ENCODE data around the gene SLC45A3. TPM values are rescaled to one million over a fixed set of nuclear protein-coding genes. Genes with fewer than 3 reads are reported as not detected.

Gene SLC45A3
- total RNA-seq, 1 experiment from 2014 or later = 3.0 TPM

DNA sequence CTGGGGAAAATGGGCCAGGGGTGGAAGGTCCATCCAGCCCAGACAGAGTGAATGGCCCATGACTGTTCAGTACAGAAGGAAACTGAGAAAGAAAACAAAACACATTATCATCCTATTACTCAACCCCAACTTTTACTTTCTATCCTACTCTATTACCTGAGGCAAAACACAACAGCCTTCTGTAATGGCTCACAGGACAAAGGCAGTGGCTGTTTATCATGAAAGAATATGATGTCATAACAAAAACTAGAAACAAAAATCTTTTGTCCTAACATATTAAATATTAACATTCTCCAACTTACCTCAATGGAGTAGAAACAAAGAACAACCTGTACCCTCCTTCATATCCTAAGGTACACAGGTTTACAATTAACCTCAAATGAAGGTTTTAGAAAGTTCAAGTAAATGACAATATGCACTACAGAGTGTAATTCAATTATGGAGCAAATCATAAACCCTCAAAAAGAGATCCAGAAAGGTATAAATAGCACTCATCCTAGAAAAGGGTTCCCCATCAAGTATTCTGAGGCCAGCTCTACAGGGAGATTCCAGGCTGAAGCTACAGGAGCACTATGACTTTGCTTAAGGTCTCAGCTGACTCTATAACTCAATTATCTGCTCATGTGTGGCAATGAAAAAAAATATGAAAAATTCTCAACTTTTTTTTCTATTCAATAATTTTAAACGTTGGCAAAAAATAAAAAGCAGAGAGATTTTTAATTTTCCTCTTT, 63.6 kb downstream of the SLC45A3 start:
- no peak overlapping the region for H3K27ac ChIP-seq (ENCODE audit: low read length)
- no TSS peak for BruUV-seq (replicated peaks)
- intact Hi-C loops (cut with micrococcal nuclease; ENCODE audit: unreplicated experiment) (no loop called here), in situ Hi-C loops (cut with HindIII; ENCODE audit: low pct_unique_long_range_greater_than_20kb, low sequenced_read_pairs) (no loop called here)
- H3K27me3 ChIP-seq (ENCODE audit: control insufficient read depth, insufficient read depth, low read length) = no peaks in the 10 kb centered on the region
- ATAC-seq = no peak
- ChIA-PET POLR2A (no interaction called here), CTCF (no interaction called here)
- no peak overlapping the region for H3K4me3 ChIP-seq (ENCODE audit: low read depth in 2 of 2, low read length in 2 of 2)
- peaks cover 27% of the 10 kb centered on the region for H3K36me3 ChIP-seq (ENCODE audit: control insufficient read depth, insufficient read depth, low read length)
- no peaks in the 10 kb centered on the region for H3K9me3 ChIP-seq (ENCODE audit: control insufficient read depth, insufficient read depth, low read depth, low read length)
- no peak for DNase-seq (ENCODE audit: low read depth, low spot score)
- TF ChIP-seq, protein P1, sequence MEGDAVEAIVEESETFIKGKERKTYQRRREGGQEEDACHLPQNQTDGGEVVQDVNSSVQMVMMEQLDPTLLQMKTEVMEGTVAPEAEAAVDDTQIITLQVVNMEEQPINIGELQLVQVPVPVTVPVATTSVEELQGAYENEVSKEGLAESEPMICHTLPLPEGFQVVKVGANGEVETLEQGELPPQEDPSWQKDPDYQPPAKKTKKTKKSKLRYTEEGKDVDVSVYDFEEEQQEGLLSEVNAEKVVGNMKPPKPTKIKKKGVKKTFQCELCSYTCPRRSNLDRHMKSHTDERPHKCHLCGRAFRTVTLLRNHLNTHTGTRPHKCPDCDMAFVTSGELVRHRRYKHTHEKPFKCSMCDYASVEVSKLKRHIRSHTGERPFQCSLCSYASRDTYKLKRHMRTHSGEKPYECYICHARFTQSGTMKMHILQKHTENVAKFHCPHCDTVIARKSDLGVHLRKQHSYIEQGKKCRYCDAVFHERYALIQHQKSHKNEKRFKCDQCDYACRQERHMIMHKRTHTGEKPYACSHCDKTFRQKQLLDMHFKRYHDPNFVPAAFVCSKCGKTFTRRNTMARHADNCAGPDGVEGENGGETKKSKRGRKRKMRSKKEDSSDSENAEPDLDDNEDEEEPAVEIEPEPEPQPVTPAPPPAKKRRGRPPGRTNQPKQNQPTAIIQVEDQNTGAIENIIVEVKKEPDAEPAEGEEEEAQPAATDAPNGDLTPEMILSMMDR (IDR thresholded peaks at IDR 0.05) = no peak
- TF ChIP-seq, protein P2, sequence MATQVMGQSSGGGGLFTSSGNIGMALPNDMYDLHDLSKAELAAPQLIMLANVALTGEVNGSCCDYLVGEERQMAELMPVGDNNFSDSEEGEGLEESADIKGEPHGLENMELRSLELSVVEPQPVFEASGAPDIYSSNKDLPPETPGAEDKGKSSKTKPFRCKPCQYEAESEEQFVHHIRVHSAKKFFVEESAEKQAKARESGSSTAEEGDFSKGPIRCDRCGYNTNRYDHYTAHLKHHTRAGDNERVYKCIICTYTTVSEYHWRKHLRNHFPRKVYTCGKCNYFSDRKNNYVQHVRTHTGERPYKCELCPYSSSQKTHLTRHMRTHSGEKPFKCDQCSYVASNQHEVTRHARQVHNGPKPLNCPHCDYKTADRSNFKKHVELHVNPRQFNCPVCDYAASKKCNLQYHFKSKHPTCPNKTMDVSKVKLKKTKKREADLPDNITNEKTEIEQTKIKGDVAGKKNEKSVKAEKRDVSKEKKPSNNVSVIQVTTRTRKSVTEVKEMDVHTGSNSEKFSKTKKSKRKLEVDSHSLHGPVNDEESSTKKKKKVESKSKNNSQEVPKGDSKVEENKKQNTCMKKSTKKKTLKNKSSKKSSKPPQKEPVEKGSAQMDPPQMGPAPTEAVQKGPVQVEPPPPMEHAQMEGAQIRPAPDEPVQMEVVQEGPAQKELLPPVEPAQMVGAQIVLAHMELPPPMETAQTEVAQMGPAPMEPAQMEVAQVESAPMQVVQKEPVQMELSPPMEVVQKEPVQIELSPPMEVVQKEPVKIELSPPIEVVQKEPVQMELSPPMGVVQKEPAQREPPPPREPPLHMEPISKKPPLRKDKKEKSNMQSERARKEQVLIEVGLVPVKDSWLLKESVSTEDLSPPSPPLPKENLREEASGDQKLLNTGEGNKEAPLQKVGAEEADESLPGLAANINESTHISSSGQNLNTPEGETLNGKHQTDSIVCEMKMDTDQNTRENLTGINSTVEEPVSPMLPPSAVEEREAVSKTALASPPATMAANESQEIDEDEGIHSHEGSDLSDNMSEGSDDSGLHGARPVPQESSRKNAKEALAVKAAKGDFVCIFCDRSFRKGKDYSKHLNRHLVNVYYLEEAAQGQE (IDR thresholded peaks at IDR 0.05; ENCODE audit: insufficient read depth in 1 of 2, low read depth in 2 of 2, low read length in 1 of 2) = no peak
- TF ChIP-seq SIN3A (IDR thresholded peaks at IDR 0.05; ENCODE audit: borderline replicate concordance, insufficient read depth, low read depth, low read length) = no peak
- no peaks in the 10 kb centered on the region for H3K4me1 ChIP-seq (ENCODE audit: control insufficient read depth, insufficient read depth, low read length)

DNA sequence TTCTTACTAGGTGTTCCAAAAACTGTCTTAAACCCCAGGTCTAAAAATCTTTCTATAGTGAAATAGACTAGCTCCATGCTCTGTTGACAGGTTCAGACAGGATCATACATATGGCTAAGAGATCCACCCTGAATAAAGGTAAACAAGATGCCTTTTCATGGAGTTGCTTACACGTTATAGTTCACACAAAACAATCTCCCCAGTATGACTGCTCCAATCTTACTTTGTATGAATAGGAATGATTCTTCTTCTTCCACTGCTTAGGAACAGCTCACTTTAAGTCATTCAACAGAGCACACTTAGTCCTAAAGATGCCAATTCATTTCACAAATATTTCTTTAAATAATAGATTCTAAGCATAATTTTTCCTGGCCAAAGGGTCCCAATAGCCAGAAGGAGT, 64.5 kb downstream of the SLC45A3 start:
- Histone ChIP-seq H3K4me1 (ENCODE audit: control insufficient read depth, insufficient read depth, low read length) (0 out of 2 replicates have a peak, but pooled peaks cover 6% of the 10 kb centered on the region), H3K9me3 (ENCODE audit: control insufficient read depth, insufficient read depth, low read depth, low read length) (no peaks in the 10 kb centered on the region), H3K27ac (ENCODE audit: low read length) (no peak overlapping the region), H3K36me3 (ENCODE audit: control insufficient read depth, insufficient read depth, low read length) (peaks cover 30% of the 10 kb centered on the region), H3K4me3 (ENCODE audit: low read depth in 2 of 2, low read length in 2 of 2) (no peak overlapping the region), H3K27me3 (ENCODE audit: control insufficient read depth, insufficient read depth, low read length) (no peaks in the 10 kb centered on the region)
- no peak for ATAC-seq
- TF ChIP-seq, protein P2 (IDR thresholded peaks at IDR 0.05; ENCODE audit: insufficient read depth in 1 of 2, low read depth in 2 of 2, low read length in 1 of 2) = no peak
- TF ChIP-seq, protein P1 (IDR thresholded peaks at IDR 0.05) = no peak
- TF ChIP-seq SIN3A (IDR thresholded peaks at IDR 0.05; ENCODE audit: borderline replicate concordance, insufficient read depth, low read depth, low read length) (no peak), POLR2AphosphoS5 (IDR thresholded peaks at IDR 0.05; ENCODE audit: low read depth, low read length) (no peak), TCF7L2 (IDR thresholded peaks at IDR 0.05; ENCODE audit: low read depth, low read length) (no peak)
- POLR2A ChIA-PET = interaction anchor here (0.7 kb wide), 1 partner anchor 221 kb away, joined by 11 read pairs; no protein-coding TSS in a partner anchor
- intact Hi-C loops (cut with micrococcal nuclease; ENCODE audit: unreplicated experiment) (no loop called here), in situ Hi-C loops (cut with HindIII; ENCODE audit: low pct_unique_long_range_greater_than_20kb, low sequenced_read_pairs) (no loop called here)
- CTCF ChIA-PET = no interaction called here
- DNase-seq (ENCODE audit: low read depth, low spot score) = no peak
- TSS peak; percentile 15 for BruUV-seq (replicated peaks)

All from Panc1 (cell line).